HG02973 (cell line): Measurements from ENCODE around the gene PLA2R1.

Source experiments
- ATAC-seq: cut with Tn5 transposase; IDR thresholded peaks from one replicate; pipeline ENCODE4 v1.9.1; 2021; ENCODE audit warnings: moderate library complexity; ENCODE audit not compliant: unreplicated experiment

The PLA2R1 gene

DNA sequence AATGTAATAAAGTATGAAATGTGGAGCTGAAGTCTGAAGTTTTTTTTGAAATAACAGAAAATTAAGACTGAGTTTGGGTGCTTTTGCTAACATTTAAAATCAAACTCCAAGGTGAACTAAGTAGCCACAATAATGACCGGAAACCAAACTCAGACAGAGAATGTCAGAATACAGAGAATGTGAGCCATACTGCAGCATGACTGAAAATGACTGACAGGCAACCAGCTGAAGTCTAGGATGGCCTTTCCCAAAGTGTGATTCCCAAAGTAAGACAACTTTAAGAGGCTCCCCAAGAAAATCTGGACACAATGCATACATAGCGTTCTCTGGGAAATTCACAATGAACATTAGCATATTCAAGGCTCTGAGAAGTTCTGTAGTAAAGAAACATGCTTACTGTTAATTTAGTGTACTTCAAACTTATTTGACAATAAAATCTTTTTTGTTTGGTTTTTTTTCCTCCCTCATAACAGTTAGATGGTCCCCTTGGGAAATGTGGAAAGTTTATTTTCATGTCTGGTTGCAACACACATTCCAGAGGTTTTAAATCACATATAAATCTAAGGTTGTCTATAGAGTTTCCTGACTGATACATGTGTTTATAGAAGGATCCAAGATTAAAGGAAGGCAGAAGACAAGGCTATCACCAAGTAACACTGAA, 28.6 kb downstream of the PLA2R1 start:
- no peak for ATAC-seq

DNA sequence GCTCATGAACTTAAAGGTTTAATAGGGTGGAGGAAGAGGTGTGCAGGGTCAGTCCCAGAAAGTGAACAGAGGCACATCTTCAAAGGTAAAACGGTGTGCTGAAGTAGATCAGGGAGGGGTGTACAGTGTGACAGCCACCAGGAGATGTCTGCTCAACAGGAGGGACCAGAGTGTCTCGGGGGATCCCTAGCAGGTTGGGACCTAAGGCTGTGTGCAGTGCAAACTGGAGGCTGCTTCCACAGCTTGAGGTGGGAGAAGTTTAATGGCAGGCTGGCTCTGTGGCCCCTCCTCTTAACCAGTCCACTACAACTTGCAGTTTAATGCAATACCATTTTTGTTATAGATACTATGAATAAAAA, 33.2 kb downstream of the PLA2R1 start:
- ATAC-seq: no peak

- no peak for ATAC-seq
These were observed 33.8 kb downstream of the PLA2R1 start for GRCh38 chr2:160028431-160029269.

DNA sequence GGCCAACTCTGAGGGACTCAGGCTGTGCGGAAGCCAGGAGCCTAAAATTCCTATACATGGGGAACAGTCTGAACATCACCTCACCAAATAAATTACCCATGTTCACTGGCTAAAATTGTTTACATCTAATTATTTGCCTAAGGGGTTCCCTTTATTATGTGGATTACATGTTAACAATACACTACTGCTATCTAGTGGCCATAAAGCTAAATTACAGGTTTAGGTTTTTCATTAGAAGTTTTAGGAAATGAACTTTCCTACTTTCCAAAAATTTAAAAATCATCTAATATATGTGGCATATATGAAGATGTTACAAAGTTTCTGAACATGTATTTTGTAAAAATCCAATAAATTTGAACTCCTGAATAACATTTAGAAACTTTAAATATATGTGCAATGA, 40.3 kb downstream of the PLA2R1 start:
- no peak for ATAC-seq

GRCh38 chr2:160019374-160020090, 42.9 kb downstream of the PLA2R1 start:
- no peak for ATAC-seq

GRCh38 chr2:160015746-160016145, 46.7 kb downstream of the PLA2R1 start:
- no peak for ATAC-seq

DNA sequence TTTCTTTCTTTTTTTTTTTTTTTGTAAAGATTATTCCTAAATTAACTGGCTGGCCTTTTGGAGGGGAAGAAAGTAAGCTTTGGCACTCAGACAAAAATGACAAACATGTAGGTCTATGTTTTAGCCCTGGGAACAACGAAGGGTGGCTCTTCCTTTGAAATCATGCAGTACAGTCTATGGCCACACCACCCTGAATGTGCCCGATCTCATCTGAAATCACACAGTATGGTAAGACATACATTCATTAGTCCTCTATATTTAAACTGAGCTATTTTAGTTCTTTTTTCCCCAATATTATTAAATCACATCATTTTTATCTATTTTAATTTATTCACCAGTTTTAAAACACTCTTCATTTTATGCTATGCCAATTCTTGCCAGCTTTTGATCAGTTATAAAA, 48.2 kb downstream of the PLA2R1 start:
- no peak for ATAC-seq

GRCh38 chr2:160010361-160011145, 51.9 kb downstream of the PLA2R1 start:
- ATAC-seq: no peak

DNA sequence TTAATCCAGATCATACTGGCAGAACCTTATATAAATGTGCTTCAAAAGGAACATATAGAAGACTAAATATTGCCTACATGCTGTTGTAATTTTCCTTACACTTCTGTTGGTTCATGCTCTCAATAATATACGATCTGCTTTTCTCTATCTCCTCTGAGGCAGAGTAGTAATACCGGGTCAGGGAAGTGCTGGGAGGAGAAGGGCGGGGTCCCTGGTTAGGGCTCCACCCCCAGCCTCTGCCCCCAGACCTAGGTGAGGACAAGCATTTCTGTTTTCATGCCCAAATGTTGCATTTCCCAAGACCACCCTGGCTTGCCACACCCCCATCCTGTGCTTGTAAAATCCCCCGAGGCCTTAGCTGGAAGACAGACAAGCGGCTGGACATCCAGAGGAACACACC, 55.3 kb downstream of the PLA2R1 start:
- no peak for ATAC-seq

- ATAC-seq: no peak
These were observed 55.9 kb downstream of the PLA2R1 start for GRCh38 chr2:160006475-160006874.

GRCh38 chr2:160005908-160006307, 56.5 kb downstream of the PLA2R1 start:
- no peak for ATAC-seq

- no peak for ATAC-seq
These were observed 56.9 kb downstream of the PLA2R1 start for GRCh38 chr2:160005476-160005875.

DNA sequence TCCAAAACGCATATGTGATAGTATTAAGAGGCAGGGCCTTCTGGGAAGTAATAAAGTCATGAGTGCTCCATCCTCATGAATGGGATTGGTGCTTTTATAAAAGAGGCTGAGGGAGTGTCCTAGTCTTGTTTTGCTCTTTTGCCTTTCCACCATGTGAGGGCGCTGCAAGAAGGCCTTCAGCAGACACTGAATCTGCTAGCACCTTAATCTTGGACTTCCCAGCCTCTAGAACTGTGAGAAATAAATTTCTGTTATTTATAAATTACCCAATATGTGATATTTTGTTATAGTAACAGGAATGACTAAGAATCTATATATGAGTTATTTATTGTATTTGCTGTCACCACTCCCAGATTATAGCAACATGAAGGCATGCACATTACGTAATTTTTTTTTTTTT, 63.5 kb downstream of the PLA2R1 start:
- ATAC-seq: no peak

- no peak for ATAC-seq
These were observed 64.2 kb downstream of the PLA2R1 start for GRCh38 chr2:159998243-159998642.

- ATAC-seq: no peak
These were observed 65.4 kb downstream of the PLA2R1 start for GRCh38 chr2:159996792-159997546.

GRCh38 chr2:159995038-159995437, 67.4 kb downstream of the PLA2R1 start:
- no peak for ATAC-seq

DNA sequence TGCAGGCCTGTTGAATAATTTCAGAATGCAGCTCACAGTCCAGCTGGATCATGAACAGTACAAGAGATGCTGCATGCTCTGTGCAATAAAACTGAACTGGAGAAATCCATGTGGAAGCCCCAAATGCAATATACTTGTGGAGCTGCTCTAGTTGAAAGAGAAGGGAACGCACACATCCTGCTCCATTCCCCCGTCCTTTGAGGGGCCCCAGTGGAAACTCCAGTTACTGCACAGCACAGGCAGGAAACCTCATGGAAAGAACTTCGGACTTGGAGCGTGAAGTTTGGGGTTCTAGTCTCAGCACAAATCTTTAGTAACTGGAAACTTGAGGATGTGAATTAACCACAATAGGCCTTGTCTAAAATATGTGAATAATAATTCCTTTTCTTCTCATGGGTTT, 73.2 kb downstream of the PLA2R1 start:
- ATAC-seq: no peak

- no peak for ATAC-seq
These were observed 73.9 kb downstream of the PLA2R1 start for GRCh38 chr2:159988412-159988970.

GRCh38 chr2:159987181-159987580, 75.2 kb downstream of the PLA2R1 start:
- ATAC-seq: no peak

DNA sequence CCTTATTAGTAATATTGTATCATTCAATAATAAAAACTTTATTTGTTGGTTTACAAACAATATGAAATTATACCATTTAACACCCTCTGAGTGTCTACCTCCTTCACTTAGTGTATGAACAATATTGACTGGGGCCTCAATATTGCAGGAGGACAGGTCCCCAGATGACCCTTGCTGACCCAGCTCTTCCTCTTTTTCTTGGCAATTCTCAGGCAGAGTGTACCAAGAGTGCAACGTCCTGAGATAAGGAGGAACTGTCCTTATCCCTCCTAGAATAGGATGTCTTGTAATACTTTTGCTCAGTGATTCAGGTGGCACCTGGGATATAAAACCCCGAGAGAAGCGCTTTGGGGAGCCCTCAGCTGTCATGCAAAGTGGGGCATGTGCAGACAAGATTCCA, 76.8 kb downstream of the PLA2R1 start:
- ATAC-seq: no peak
